Measurements from ENCODE around the gene CHST6.
"Not testable (repeated sequence)": the region's sequence is repeated elsewhere in the genome, so short reads cannot be mapped to it uniquely, and the experiment has no call there.

The CHST6 gene

GRCh38 chr16:75461575-75461974 is 33.7 kb downstream of the CHST6 start:
- no peak for TF ChIP-seq CTCF (conservative IDR thresholded peaks at IDR 0.05; ENCODE audit: low read length)
- no peak for DNase-seq (ENCODE audit: low read depth)

GRCh38 chr16:75460446-75460845 is 34.8 kb downstream of the CHST6 start:
- TF ChIP-seq CTCF (conservative IDR thresholded peaks at IDR 0.05; ENCODE audit: low read length), result no peak
- DNase-seq (ENCODE audit: low read depth), result peak; percentile 24
- no peak overlapping the region for H3K4me3 ChIP-seq (ENCODE audit: low read length)

More at GRCh38 chr16:75461575-75461974, 33.7 kb downstream of the CHST6 start:
- H3K4me3 ChIP-seq (ENCODE audit: low read length), result no peak overlapping the region

GRCh38 chr16:75459691-75460090 is 35.5 kb downstream of the CHST6 start:
- DNase-seq (ENCODE audit: low read depth), result no peak
- TF ChIP-seq CTCF (conservative IDR thresholded peaks at IDR 0.05; ENCODE audit: low read length), result no peak

GRCh38 chr16:75458439-75458838 is 36.8 kb downstream of the CHST6 start:
- H3K4me3 ChIP-seq (ENCODE audit: low read length), result no peak overlapping the region
- no peak for TF ChIP-seq CTCF (conservative IDR thresholded peaks at IDR 0.05; ENCODE audit: low read length)
- no peak for DNase-seq (ENCODE audit: low read depth)

More at GRCh38 chr16:75459691-75460090, 35.5 kb downstream of the CHST6 start:
- H3K4me3 ChIP-seq (ENCODE audit: low read length), result no peak overlapping the region

- TF ChIP-seq CTCF (conservative IDR thresholded peaks at IDR 0.05; ENCODE audit: low read length), result no peak
- H3K4me3 ChIP-seq (ENCODE audit: low read length), result no peak overlapping the region
- no peak for DNase-seq (ENCODE audit: low read depth)
These were observed 37.2 kb downstream of the CHST6 start for GRCh38 chr16:75458029-75458428.

GRCh38 chr16:75457485-75458021 is 37.7 kb downstream of the CHST6 start:
- no peak for TF ChIP-seq CTCF (conservative IDR thresholded peaks at IDR 0.05; ENCODE audit: low read length)
- no peak for DNase-seq (ENCODE audit: low read depth)
- H3K4me3 ChIP-seq (ENCODE audit: low read length), result no peak overlapping the region

- TF ChIP-seq CTCF (conservative IDR thresholded peaks at IDR 0.05; ENCODE audit: low read length), result no peak
- no peak for DNase-seq (ENCODE audit: low read depth)
- H3K4me3 ChIP-seq (ENCODE audit: low read length), result no peak overlapping the region
These were observed 38.3 kb downstream of the CHST6 start for GRCh38 chr16:75456971-75457370.

- not testable (repeated sequence) for H3K4me3 ChIP-seq (ENCODE audit: low read length); DNase-seq (ENCODE audit: low read depth)
These were observed 38.8 kb downstream of the CHST6 start for GRCh38 chr16:75456486-75456885.

All from AG10803 (cell line).